Mammary epithelial cell (primary cell): Measurements from ENCODE around the gene CTNNA1.

Source experiments
- CTCF ChIP-seq, 2 donors: IDR thresholded peaks in 1 of 2; conservative IDR thresholded peaks in 1 of 2; 2 replicates each; pipeline ENCODE4 v1.5.1; 2011 to 2012; ENCODE audit warnings: inconsistent platforms in 2 of 2, low read length in 2 of 2, mild to moderate bottlenecking in 2 of 2, control low read depth in 1 of 2, low read depth in 1 of 2; ENCODE audit not compliant: insufficient read depth in 1 of 2; ENCODE audit errors: extremely low read depth in 1 of 2
- EZH2 ChIP-seq: IDR thresholded peaks from 2 replicates; pipeline ENCODE4 v1.6.1; 2012; ENCODE audit warnings: low read length, inconsistent platforms, borderline replicate concordance

GRCh38 chr5:138709202-138709601, 44.0 kb upstream of the CTNNA1 start:
- no peak for TF ChIP-seq CTCF (conservative IDR thresholded peaks at IDR 0.05 in 1 of 2, IDR thresholded peaks at IDR 0.05 in 1 of 2; ENCODE audit: extremely low read depth in 1 of 2, insufficient read depth in 1 of 2, low read depth in 1 of 2, low read length in 2 of 2)
- no peak for TF ChIP-seq EZH2
